CD4-positive, alpha-beta memory T cell (primary cell): ENCODE results near the gene POT1. TPM values are rescaled to one million over a fixed set of nuclear protein-coding genes. Genes with fewer than 3 reads are reported as not detected.

ENCODE experiments used
- CTCF ChIA-PET: fragments of 350-600 bp; sonication (Branson Sonifier 250); formaldehyde crosslinking; loops from one replicate; lab custom pipeline; 2021; ENCODE audit warnings: inconsistent platforms; ENCODE audit not compliant: partially characterized antibody; lab: Charles Lee
- POLR2A ChIA-PET: fragments of 350-600 bp; sonication (Branson Sonifier 250); formaldehyde crosslinking; loops from one replicate; lab custom pipeline; 2021; ENCODE audit not compliant: partially characterized antibody; lab: Charles Lee
- DNase-seq, 5 donors: peaks; one replicate each; pipeline versions ENCODE4 v3.0.0 to v3.0.0-alpha.2; 2020 to 2022; ENCODE audit warnings: mixed read lengths in 1 of 5
- H3K27ac ChIP-seq: one replicate; pipeline ENCODE4 v1.7.0; 2013; ENCODE audit warnings: low read depth, low read length
- H3K27me3 ChIP-seq: 2 replicates; pipeline ENCODE4 v1.7.0; 2013; ENCODE audit warnings: mild to moderate bottlenecking, low read length, moderate library complexity; ENCODE audit not compliant: insufficient read depth
- H3K36me3 ChIP-seq: 2 replicates; pipeline ENCODE4 v1.7.0; 2013; ENCODE audit warnings: mild to moderate bottlenecking, low read length, moderate library complexity; ENCODE audit not compliant: insufficient read depth
- H3K4me1 ChIP-seq: 2 replicates; pipeline ENCODE4 v1.7.0; 2013; ENCODE audit warnings: mild to moderate bottlenecking, low read length, moderate library complexity; ENCODE audit not compliant: insufficient read depth
- H3K4me3 ChIP-seq, 2 donors: one replicate each; pipeline ENCODE4 v1.7.0; 2013; ENCODE audit warnings: low read length in 2 of 2, mild to moderate bottlenecking in 1 of 2
- H3K9me3 ChIP-seq, 2 donors: one replicate each; pipeline ENCODE4 v1.7.0; 2013; ENCODE audit warnings: low read length in 2 of 2, control low read depth in 1 of 2; ENCODE audit not compliant: control insufficient read depth in 1 of 2
- H3K27ac Mint-ChIP-seq, 7 donors: one replicate each; pipeline ENCODE4 v1.8.0; 2020 to 2021; ENCODE audit warnings: mixed read lengths in 7 of 7, mild to moderate bottlenecking in 6 of 7, inconsistent platforms in 3 of 7, moderate library complexity in 3 of 7
- H3K27me3 Mint-ChIP-seq, 2 donors: one replicate each; pipeline ENCODE4 v1.8.0; 2020 to 2021; ENCODE audit warnings: mixed read lengths in 2 of 2
- H3K36me3 Mint-ChIP-seq, 2 donors: one replicate each; pipeline ENCODE4 v1.8.0; 2020 to 2021; ENCODE audit warnings: mixed read lengths in 2 of 2, inconsistent platforms in 1 of 2, mild to moderate bottlenecking in 1 of 2
- H3K4me1 Mint-ChIP-seq, 4 donors: one replicate each; pipeline ENCODE4 v1.8.0; 2020 to 2021; ENCODE audit warnings: mixed read lengths in 4 of 4, mild to moderate bottlenecking in 1 of 4
- H3K4me3 Mint-ChIP-seq, 8 donors: one replicate each; pipeline ENCODE4 v1.8.0; 2020 to 2021; ENCODE audit warnings: mixed read lengths in 8 of 8, mild to moderate bottlenecking in 7 of 8, moderate library complexity in 6 of 8, inconsistent platforms in 3 of 8
- H3K9me3 Mint-ChIP-seq, 8 donors: one replicate each; pipeline ENCODE4 v1.8.0; 2020 to 2021; ENCODE audit warnings: mixed read lengths in 8 of 8, mild to moderate bottlenecking in 5 of 8, inconsistent platforms in 3 of 8, moderate library complexity in 1 of 8
- intact Hi-C: fragments of 100-400 bp; cut with micrococcal nuclease; formaldehyde crosslinking; loops from one replicate; pipeline ENCODE4 v1.15.1; 2023
- polyA plus RNA-seq, 2 donors: library from polyadenylated mRNA; unstranded; fragments of 300-500 nt; fragmentation: Illumina TruSeq; gene quantifications; one replicate each; pipeline ENCODE4 v1.2.3, GENCODE V29; 2021
- total RNA-seq, 2 experiments: library from RNA; stranded (reverse); gene quantifications; one replicate each; pipeline ENCODE4 v1.2.3, GENCODE V29; 2021

Gene POT1
- total and polyA plus RNA-seq, 4 experiments from 2014 or later, result 16.2 to 24.1 (median 21.3) TPM

DNA sequence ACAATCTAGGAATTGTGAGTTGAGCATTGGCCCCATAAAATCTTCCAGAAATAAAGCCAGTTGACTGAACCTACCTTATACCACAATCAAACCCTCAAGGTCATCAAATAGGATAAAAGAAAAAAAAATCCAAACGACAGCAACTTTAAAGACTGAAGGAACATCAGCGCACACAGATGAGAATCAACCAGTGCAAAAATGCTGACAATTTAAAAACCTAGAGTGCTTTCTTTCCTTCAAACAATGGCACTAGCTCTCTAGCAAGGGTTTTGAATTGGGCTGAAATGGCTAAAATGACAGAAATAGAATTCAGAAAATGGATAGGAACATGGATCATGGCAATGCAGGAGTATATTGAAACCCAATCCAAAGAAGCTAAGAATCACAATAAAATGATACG, 16.1 kb upstream of the POT1 start:
- Histone ChIP-seq H3K9me3 (no peaks in the 10 kb centered on the region), H3K27me3 (no peaks in the 10 kb centered on the region), H3K4me1 (no peaks in the 10 kb centered on the region), H3K4me3 (no peak overlapping the region), H3K27ac (no peak overlapping the region), H3K36me3 (no peaks in the 10 kb centered on the region)
- CTCF ChIA-PET, result no interaction called here
- intact Hi-C loops, result no loop called here
- Mint-ChIP-seq H3K27me3 (peaks cover 8 to 15% of the 10 kb centered on the region in 2 donors), H3K27ac (no peak overlapping the region), H3K4me1 (no peaks in the 10 kb centered on the region), H3K4me3 (no peak overlapping the region), H3K36me3 (peaks cover 4 to 21% of the 10 kb centered on the region in 2 donors), H3K9me3 (peaks cover 0 to 9% (median 6%) of the 10 kb centered on the region in 8 donors)
- POLR2A ChIA-PET, result no interaction called here
- no peak for DNase-seq

- no peak overlapping the region for H3K27ac Mint-ChIP-seq
- H3K27me3 Mint-ChIP-seq, result peaks cover 8 to 15% of the 10 kb centered on the region in 2 donors
- POLR2A ChIA-PET, result no interaction called here
Measured at GRCh38 chr7:124943472-124943871, 13.8 kb upstream of the POT1 start.

GRCh38 chr7:124942399-124942798, 12.8 kb upstream of the POT1 start:
- H3K4me3 Mint-ChIP-seq, result no peak overlapping the region
- Histone ChIP-seq H3K9me3 (no peaks in the 10 kb centered on the region), H3K27me3 (peaks cover 4% of the 10 kb centered on the region), H3K4me3 (no peak overlapping the region), H3K4me1 (no peaks in the 10 kb centered on the region), H3K27ac (no peak overlapping the region), H3K36me3 (no peaks in the 10 kb centered on the region)
- no peaks in the 10 kb centered on the region for H3K4me1 Mint-ChIP-seq
- intact Hi-C loops, result no loop called here
- H3K27me3 Mint-ChIP-seq, result peaks cover 6 to 10% of the 10 kb centered on the region in 2 donors
- H3K9me3 Mint-ChIP-seq, result peaks cover 0 to 8% (median 4%) of the 10 kb centered on the region in 8 donors
- H3K36me3 Mint-ChIP-seq, result peaks cover 4 to 22% of the 10 kb centered on the region in 2 donors
- ChIA-PET CTCF (no interaction called here), POLR2A (no interaction called here)
- no peak overlapping the region for H3K27ac Mint-ChIP-seq
- DNase-seq, result no peak

More at GRCh38 chr7:124943472-124943871, 13.8 kb upstream of the POT1 start:
- no peak for DNase-seq
- Histone ChIP-seq H3K36me3 (no peaks in the 10 kb centered on the region), H3K4me1 (no peaks in the 10 kb centered on the region), H3K4me3 (no peak overlapping the region), H3K27ac (no peak overlapping the region), H3K9me3 (no peaks in the 10 kb centered on the region), H3K27me3 (peaks cover 4% of the 10 kb centered on the region)
- Mint-ChIP-seq H3K9me3 (peaks cover 0 to 9% (median 6%) of the 10 kb centered on the region in 8 donors), H3K4me3 (no peak overlapping the region), H3K36me3 (peaks cover 4 to 22% of the 10 kb centered on the region in 2 donors), H3K4me1 (no peaks in the 10 kb centered on the region)
- CTCF ChIA-PET, result no interaction called here
- intact Hi-C loops, result no loop called here

GRCh38 chr7:124940306-124940705, 10.7 kb upstream of the POT1 start:
- DNase-seq, result no peak
- Mint-ChIP-seq H3K9me3 (peaks cover 0 to 3% (median 0%) of the 10 kb centered on the region in 8 donors), H3K4me1 (no peaks in the 10 kb centered on the region), H3K36me3 (peaks cover 4 to 22% of the 10 kb centered on the region in 2 donors), H3K27ac (no peak overlapping the region), H3K4me3 (no peak overlapping the region), H3K27me3 (peaks cover 4 to 6% of the 10 kb centered on the region in 2 donors)
- Histone ChIP-seq H3K36me3 (no peaks in the 10 kb centered on the region), H3K4me1 (no peaks in the 10 kb centered on the region), H3K4me3 (no peak overlapping the region), H3K27ac (no peak overlapping the region), H3K9me3 (no peaks in the 10 kb centered on the region), H3K27me3 (peaks cover 4% of the 10 kb centered on the region)
- POLR2A ChIA-PET, result no interaction called here
- CTCF ChIA-PET, result no interaction called here
- intact Hi-C loops, result no loop called here

DNA sequence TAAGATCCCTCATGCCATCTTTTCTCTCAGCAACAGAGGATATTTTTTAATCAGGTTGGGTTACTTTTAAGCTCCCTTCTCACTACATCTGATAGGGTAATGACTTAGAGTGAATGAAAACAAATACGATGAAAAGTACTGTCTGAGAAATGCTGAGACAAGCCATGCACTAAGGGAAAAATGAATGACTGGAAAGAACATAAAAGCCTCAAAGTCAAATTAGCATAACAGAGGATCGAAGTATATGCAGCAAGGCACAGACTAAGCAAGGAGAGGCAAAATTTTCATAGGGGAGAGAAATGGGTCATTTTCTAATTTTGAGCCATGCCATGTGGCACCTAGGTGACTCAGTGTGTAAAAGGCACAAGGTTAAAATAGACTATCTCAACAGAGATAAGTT, 8.5 kb upstream of the POT1 start:
- ChIA-PET CTCF (no interaction called here), POLR2A (no interaction called here)
- H3K27ac ChIP-seq, result no peak overlapping the region
- H3K27me3 Mint-ChIP-seq, result peaks cover 2 to 4% of the 10 kb centered on the region in 2 donors
- no peaks in the 10 kb centered on the region for H3K4me1 Mint-ChIP-seq
- H3K4me1 ChIP-seq, result no peaks in the 10 kb centered on the region
- intact Hi-C loops, result no loop called here
- no peaks in the 10 kb centered on the region for H3K9me3 Mint-ChIP-seq
- peaks cover 0 to 10% of the 10 kb centered on the region in 2 donors for H3K36me3 Mint-ChIP-seq
- H3K9me3 ChIP-seq, result no peaks in the 10 kb centered on the region
- no peak overlapping the region for H3K4me3 ChIP-seq
- DNase-seq, result no peak
- H3K27ac Mint-ChIP-seq, result no peak overlapping the region
- H3K27me3 ChIP-seq, result peaks cover 4% of the 10 kb centered on the region
- no peak overlapping the region for H3K4me3 Mint-ChIP-seq
- H3K36me3 ChIP-seq, result no peaks in the 10 kb centered on the region

- CTCF ChIA-PET, result no interaction called here
- H3K4me3 Mint-ChIP-seq, result no peak overlapping the region
- no peak overlapping the region for H3K4me3 ChIP-seq
Measured at GRCh38 chr7:124937076-124937475, 7.5 kb upstream of the POT1 start.

DNA sequence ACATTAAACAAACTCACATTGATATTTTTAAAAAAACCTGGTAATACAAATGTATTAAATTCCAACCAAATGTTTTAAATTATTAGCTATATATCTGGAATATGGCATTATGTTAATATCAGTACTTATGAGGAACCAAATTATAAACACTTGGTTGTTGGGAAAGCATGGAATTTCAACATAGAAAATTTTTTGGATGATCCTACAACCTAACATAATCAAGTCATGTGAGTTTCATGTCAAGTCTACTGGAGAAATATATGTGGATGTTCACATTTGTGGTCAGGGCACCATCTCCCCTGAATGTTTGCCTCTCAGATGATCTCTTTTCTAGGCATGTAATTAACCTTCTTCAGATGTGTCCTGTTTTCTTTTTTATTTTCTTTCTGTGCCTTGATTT, 5.2 kb upstream of the POT1 start:
- Histone ChIP-seq H3K27ac (no peak overlapping the region), H3K4me1 (no peaks in the 10 kb centered on the region), H3K9me3 (no peaks in the 10 kb centered on the region), H3K27me3 (peaks cover 4% of the 10 kb centered on the region), H3K4me3 (no peak overlapping the region), H3K36me3 (no peaks in the 10 kb centered on the region)
- Mint-ChIP-seq H3K4me1 (peaks cover 0 to 9% (median 6%) of the 10 kb centered on the region in 4 donors), H3K9me3 (peaks cover 0 to 2% (median 0%) of the 10 kb centered on the region in 8 donors), H3K27ac (peak overlapping the region in 1 of 7 donors; percentile 37), H3K27me3 (peaks cover 0 to 1% of the 10 kb centered on the region in 2 donors), H3K36me3 (no peaks in the 10 kb centered on the region), H3K4me3 (no peak overlapping the region)
- ChIA-PET CTCF (no interaction called here), POLR2A (no interaction called here)
- intact Hi-C loops, result loop anchor here (5.0 kb wide), 1 partner anchor 1188 kb away; the partner anchor contains the start of gene WASL
- no peak for DNase-seq

More at GRCh38 chr7:124937076-124937475, 7.5 kb upstream of the POT1 start:
- intact Hi-C loops, result no loop called here
- Mint-ChIP-seq H3K9me3 (no peaks in the 10 kb centered on the region), H3K27me3 (peaks cover 2 to 4% of the 10 kb centered on the region in 2 donors), H3K27ac (no peak overlapping the region), H3K36me3 (peaks cover 0 to 9% of the 10 kb centered on the region in 2 donors), H3K4me1 (no peaks in the 10 kb centered on the region)
- Histone ChIP-seq H3K4me1 (no peaks in the 10 kb centered on the region), H3K36me3 (no peaks in the 10 kb centered on the region), H3K27ac (no peak overlapping the region), H3K27me3 (peaks cover 4% of the 10 kb centered on the region), H3K9me3 (no peaks in the 10 kb centered on the region)
- POLR2A ChIA-PET, result no interaction called here
- DNase-seq, result no peak
